Liver (tissue), 9 donors: ENCODE data around the gene THSD4. TPM values are rescaled to one million over a fixed set of nuclear protein-coding genes. Genes with fewer than 3 reads are reported as not detected.

Experiments used
- DNase-seq: peaks from one replicate; pipeline ENCODE4 v3.0.0-alpha.2; 2017; ENCODE audit warnings: low spot score
- H3K27ac ChIP-seq, 2 donors: one replicate each; pipeline ENCODE4 v1.7.0; 2013; ENCODE audit warnings: inconsistent platforms in 2 of 2, low read length in 2 of 2, control low read depth in 1 of 2, low read depth in 1 of 2, mild to moderate bottlenecking in 1 of 2
- H3K27me3 ChIP-seq, 4 donors: one replicate each; pipeline versions ENCODE4 v1.6.1 to v1.7.0; 2013; ENCODE audit warnings: low read length in 3 of 4, inconsistent platforms in 1 of 4, mild to moderate bottlenecking in 1 of 4, moderate library complexity in 1 of 4; ENCODE audit not compliant: control insufficient read depth in 4 of 4, insufficient read depth in 4 of 4
- H3K36me3 ChIP-seq, 4 donors: one replicate each; pipeline versions ENCODE4 v1.6.1 to v1.7.0; 2013; ENCODE audit warnings: low read length in 3 of 4, mild to moderate bottlenecking in 3 of 4, low read depth in 1 of 4, moderate library complexity in 1 of 4; ENCODE audit not compliant: control insufficient read depth in 4 of 4, insufficient read depth in 3 of 4
- H3K4me1 ChIP-seq, 4 donors: one replicate each; pipeline versions ENCODE4 v1.6.1 to v1.7.0; 2013; ENCODE audit warnings: low read length in 3 of 4, mild to moderate bottlenecking in 3 of 4, moderate library complexity in 1 of 4; ENCODE audit not compliant: control insufficient read depth in 4 of 4, insufficient read depth in 4 of 4
- H3K4me3 ChIP-seq, 3 donors: one replicate each; pipeline versions ENCODE4 v1.6.1 to v1.7.0; 2013; ENCODE audit warnings: low read length in 3 of 3, control low read depth in 1 of 3, low read depth in 1 of 3, mild to moderate bottlenecking in 1 of 3
- H3K9ac ChIP-seq, 2 donors: one replicate each; pipeline ENCODE4 v1.7.0; 2013; ENCODE audit warnings: low read length in 2 of 2, mild to moderate bottlenecking in 2 of 2, moderate library complexity in 2 of 2, control low read depth in 1 of 2, low read depth in 1 of 2
- H3K9me3 ChIP-seq, 4 donors: one replicate each; pipeline versions ENCODE4 v1.6.1 to v1.7.0; 2013; ENCODE audit warnings: low read length in 3 of 4; ENCODE audit not compliant: control insufficient read depth in 4 of 4
- EGR1 ChIP-seq, 2 donors: IDR thresholded peaks; 2 replicates each; pipeline ENCODE4 v1.6.1; 2016 to 2018; ENCODE audit warnings: antibody characterized with exemption in 2 of 2, low read depth in 2 of 2
- FOXA1 ChIP-seq: IDR thresholded peaks from 2 replicates; pipeline ENCODE4 v1.6.1; 2016; ENCODE audit warnings: antibody characterized with exemption
- FOXA2 ChIP-seq: IDR thresholded peaks from 2 replicates; pipeline ENCODE4 v1.6.1; 2016; ENCODE audit warnings: antibody characterized with exemption
- GABPA ChIP-seq, 2 donors: IDR thresholded peaks in 1 of 2; conservative IDR thresholded peaks in 1 of 2; 2 replicates each; pipeline ENCODE4 v1.6.1; 2016; ENCODE audit warnings: antibody characterized with exemption in 2 of 2, mild to moderate bottlenecking in 1 of 2, moderate library complexity in 1 of 2
- HNF4A ChIP-seq, 2 donors: conservative IDR thresholded peaks; 2 replicates each; pipeline ENCODE4 v1.6.1; 2016; ENCODE audit warnings: antibody characterized with exemption in 2 of 2, mild to moderate bottlenecking in 2 of 2
- HNF4G ChIP-seq: IDR thresholded peaks from 2 replicates; pipeline ENCODE4 v1.6.1; 2016; ENCODE audit warnings: antibody characterized with exemption
- JUND ChIP-seq, 2 donors: IDR thresholded peaks; 2 replicates each; pipeline ENCODE4 v1.6.1; 2016; ENCODE audit warnings: antibody characterized with exemption in 2 of 2
- NR2F2 ChIP-seq: IDR thresholded peaks from 2 replicates; pipeline ENCODE4 v1.6.1; 2016; ENCODE audit warnings: antibody characterized with exemption
- RAD21 ChIP-seq, 2 donors: IDR thresholded peaks; 2 replicates each; pipeline ENCODE4 v1.6.1; 2016; ENCODE audit warnings: antibody characterized with exemption in 2 of 2, mild to moderate bottlenecking in 2 of 2
- RXRA ChIP-seq, 2 donors: IDR thresholded peaks; 2 replicates each; pipeline ENCODE4 v1.6.1; 2017 to 2018; ENCODE audit warnings: antibody characterized with exemption in 2 of 2, mild to moderate bottlenecking in 1 of 2
- SP1 ChIP-seq: IDR thresholded peaks from 2 replicates; pipeline ENCODE4 v1.6.1; 2018; ENCODE audit warnings: antibody characterized with exemption, mild to moderate bottlenecking
- TAF1 ChIP-seq: conservative IDR thresholded peaks from 2 replicates; pipeline ENCODE4 v1.6.1; 2016; ENCODE audit warnings: antibody characterized with exemption, mild to moderate bottlenecking
- YY1 ChIP-seq: IDR thresholded peaks from 2 replicates; pipeline ENCODE4 v1.6.1; 2016; ENCODE audit warnings: antibody characterized with exemption, mild to moderate bottlenecking
- WGBS: extraction: QIAGEN DNeasy Blood & Tissue Kit; methylation state at CpG from one replicate; pipeline ENCODE4 v1.1.7; 2013; 5-methylcytosine and 5-hydroxymethylcytosine counted together
- polyA plus RNA-seq, 2 donors: library from polyadenylated mRNA; stranded (reverse) in 1 of 2; unstranded in 1 of 2; fragments of 200-250 nt in 1 of 2; fragments of >200 nt in 1 of 2; fragmentation: Nextera tagmentation in 1 of 2; extraction: Ambion mirVana in 1 of 2; gene quantifications; one replicate each; pipeline versions ENCODE4 v1.2.1 to v1.2.3, GENCODE V29; 2013 to 2015
- total RNA-seq, 2 donors: library from RNA; depleted of rRNA; stranded (reverse); fragments of >200 nt; gene quantifications; one replicate each; pipeline ENCODE4 v1.2.3, GENCODE V29; 2014
- TF ChIP-seq, protein P1 (sequence below): IDR thresholded peaks from 2 replicates; pipeline ENCODE4 v1.6.1; 2016; ENCODE audit warnings: antibody characterized with exemption
- TF ChIP-seq, protein P2 (sequence below): IDR thresholded peaks from 2 replicates; pipeline ENCODE4 v1.6.1; 2016; ENCODE audit warnings: antibody characterized with exemption
- TF ChIP-seq, protein P3 (sequence below): fragments of 150-350 bp; IDR thresholded peaks from 2 replicates; pipeline ENCODE4 v1.5.1; 2017; ENCODE audit warnings: improper control_type of control experiment, low read depth, low read length; ENCODE audit not compliant: missing input control
- TF ChIP-seq, protein P4 (sequence below): IDR thresholded peaks from 2 replicates; pipeline ENCODE4 v1.6.1; 2016; ENCODE audit warnings: antibody characterized with exemption, mild to moderate bottlenecking
- TF ChIP-seq, protein P5 (sequence below): IDR thresholded peaks from 2 replicates; pipeline ENCODE4 v1.6.1; 2016; ENCODE audit warnings: antibody characterized with exemption
- donor health status: healthy.
- donor health status: healthy.
- donor health status: healthy.
- donor health status: healthy.
- donor health status: healthy.

THSD4 gene
- total and polyA plus RNA-seq, 4 donors, result 0.23 to 11.5 (median 1.9) TPM

DNA sequence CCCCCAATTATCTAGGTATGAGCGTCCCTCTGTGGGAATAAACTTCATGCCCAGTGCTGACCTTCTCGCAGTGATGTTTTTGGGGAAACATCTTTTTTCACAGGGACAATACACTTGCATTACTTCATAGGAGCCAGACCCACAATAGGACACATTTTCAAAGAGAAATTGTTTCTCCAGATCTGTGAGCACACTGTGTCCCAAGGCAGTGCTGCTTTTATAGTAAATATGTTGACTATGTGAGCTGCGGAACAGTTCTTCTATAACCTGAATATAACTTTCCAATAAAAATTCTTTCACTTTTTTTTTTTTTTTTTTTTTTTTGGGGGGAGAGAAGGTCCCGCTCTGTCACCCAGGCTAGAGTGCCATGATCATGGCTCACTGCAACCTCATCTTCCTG is 17.4 kb upstream of the THSD4 start:
- 91% methylated on average over 4 of the region's 4 CpGs for WGBS
- Histone ChIP-seq H3K9ac (no peak overlapping the region), H3K36me3 (no peaks in the 10 kb centered on the region), H3K9me3 (no peaks in the 10 kb centered on the region), H3K4me3 (no peak overlapping the region), H3K27me3 (peaks cover 0 to 2% (median 0%) of the 10 kb centered on the region in 4 donors), H3K4me1 (no peaks in the 10 kb centered on the region), H3K27ac (no peak overlapping the region)
- no peak for DNase-seq
- TF ChIP-seq, protein P1, sequence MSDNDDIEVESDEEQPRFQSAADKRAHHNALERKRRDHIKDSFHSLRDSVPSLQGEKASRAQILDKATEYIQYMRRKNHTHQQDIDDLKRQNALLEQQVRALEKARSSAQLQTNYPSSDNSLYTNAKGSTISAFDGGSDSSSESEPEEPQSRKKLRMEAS, result no peak
- no peak for TF ChIP-seq GABPA (IDR thresholded peaks at IDR 0.05 in 1 of 2, conservative IDR thresholded peaks at IDR 0.05 in 1 of 2)
- TF ChIP-seq, protein P2, sequence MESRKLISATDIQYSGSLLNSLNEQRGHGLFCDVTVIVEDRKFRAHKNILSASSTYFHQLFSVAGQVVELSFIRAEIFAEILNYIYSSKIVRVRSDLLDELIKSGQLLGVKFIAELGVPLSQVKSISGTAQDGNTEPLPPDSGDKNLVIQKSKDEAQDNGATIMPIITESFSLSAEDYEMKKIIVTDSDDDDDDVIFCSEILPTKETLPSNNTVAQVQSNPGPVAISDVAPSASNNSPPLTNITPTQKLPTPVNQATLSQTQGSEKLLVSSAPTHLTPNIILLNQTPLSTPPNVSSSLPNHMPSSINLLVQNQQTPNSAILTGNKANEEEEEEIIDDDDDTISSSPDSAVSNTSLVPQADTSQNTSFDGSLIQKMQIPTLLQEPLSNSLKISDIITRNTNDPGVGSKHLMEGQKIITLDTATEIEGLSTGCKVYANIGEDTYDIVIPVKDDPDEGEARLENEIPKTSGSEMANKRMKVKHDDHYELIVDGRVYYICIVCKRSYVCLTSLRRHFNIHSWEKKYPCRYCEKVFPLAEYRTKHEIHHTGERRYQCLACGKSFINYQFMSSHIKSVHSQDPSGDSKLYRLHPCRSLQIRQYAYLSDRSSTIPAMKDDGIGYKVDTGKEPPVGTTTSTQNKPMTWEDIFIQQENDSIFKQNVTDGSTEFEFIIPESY, result no peak
- no peak for TF ChIP-seq FOXA2
- TF ChIP-seq SP1, result no peak
- no peak for TF ChIP-seq EGR1 (IDR thresholded peaks at IDR 0.05; ENCODE audit: low read depth in 2 of 2)
- no peak for TF ChIP-seq FOXA1
- no peak for TF ChIP-seq HNF4A (conservative IDR thresholded peaks at IDR 0.05)
- TF ChIP-seq, protein P3, sequence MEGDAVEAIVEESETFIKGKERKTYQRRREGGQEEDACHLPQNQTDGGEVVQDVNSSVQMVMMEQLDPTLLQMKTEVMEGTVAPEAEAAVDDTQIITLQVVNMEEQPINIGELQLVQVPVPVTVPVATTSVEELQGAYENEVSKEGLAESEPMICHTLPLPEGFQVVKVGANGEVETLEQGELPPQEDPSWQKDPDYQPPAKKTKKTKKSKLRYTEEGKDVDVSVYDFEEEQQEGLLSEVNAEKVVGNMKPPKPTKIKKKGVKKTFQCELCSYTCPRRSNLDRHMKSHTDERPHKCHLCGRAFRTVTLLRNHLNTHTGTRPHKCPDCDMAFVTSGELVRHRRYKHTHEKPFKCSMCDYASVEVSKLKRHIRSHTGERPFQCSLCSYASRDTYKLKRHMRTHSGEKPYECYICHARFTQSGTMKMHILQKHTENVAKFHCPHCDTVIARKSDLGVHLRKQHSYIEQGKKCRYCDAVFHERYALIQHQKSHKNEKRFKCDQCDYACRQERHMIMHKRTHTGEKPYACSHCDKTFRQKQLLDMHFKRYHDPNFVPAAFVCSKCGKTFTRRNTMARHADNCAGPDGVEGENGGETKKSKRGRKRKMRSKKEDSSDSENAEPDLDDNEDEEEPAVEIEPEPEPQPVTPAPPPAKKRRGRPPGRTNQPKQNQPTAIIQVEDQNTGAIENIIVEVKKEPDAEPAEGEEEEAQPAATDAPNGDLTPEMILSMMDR, result no peak
- no peak for TF ChIP-seq RXRA (IDR thresholded peaks at IDR 0.05)
- TF ChIP-seq, protein P4, sequence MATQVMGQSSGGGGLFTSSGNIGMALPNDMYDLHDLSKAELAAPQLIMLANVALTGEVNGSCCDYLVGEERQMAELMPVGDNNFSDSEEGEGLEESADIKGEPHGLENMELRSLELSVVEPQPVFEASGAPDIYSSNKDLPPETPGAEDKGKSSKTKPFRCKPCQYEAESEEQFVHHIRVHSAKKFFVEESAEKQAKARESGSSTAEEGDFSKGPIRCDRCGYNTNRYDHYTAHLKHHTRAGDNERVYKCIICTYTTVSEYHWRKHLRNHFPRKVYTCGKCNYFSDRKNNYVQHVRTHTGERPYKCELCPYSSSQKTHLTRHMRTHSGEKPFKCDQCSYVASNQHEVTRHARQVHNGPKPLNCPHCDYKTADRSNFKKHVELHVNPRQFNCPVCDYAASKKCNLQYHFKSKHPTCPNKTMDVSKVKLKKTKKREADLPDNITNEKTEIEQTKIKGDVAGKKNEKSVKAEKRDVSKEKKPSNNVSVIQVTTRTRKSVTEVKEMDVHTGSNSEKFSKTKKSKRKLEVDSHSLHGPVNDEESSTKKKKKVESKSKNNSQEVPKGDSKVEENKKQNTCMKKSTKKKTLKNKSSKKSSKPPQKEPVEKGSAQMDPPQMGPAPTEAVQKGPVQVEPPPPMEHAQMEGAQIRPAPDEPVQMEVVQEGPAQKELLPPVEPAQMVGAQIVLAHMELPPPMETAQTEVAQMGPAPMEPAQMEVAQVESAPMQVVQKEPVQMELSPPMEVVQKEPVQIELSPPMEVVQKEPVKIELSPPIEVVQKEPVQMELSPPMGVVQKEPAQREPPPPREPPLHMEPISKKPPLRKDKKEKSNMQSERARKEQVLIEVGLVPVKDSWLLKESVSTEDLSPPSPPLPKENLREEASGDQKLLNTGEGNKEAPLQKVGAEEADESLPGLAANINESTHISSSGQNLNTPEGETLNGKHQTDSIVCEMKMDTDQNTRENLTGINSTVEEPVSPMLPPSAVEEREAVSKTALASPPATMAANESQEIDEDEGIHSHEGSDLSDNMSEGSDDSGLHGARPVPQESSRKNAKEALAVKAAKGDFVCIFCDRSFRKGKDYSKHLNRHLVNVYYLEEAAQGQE, result no peak
- TF ChIP-seq NR2F2, result no peak
- no peak for TF ChIP-seq TAF1
- TF ChIP-seq JUND (IDR thresholded peaks at IDR 0.05), result no peak
- TF ChIP-seq, protein P5, sequence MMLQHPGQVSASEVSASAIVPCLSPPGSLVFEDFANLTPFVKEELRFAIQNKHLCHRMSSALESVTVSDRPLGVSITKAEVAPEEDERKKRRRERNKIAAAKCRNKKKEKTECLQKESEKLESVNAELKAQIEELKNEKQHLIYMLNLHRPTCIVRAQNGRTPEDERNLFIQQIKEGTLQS, result no peak
- TF ChIP-seq YY1, result no peak
- no peak for TF ChIP-seq RAD21 (IDR thresholded peaks at IDR 0.05)
- TF ChIP-seq HNF4G, result no peak
